HEK293T (cell line): ENCODE data around the gene MAD2L2.

Experiments
- ARNT ChIP-seq: fragments of 450-650 bp; IDR thresholded peaks from 2 replicates; pipeline ENCODE4 v1.6.1; 2017; ENCODE audit warnings: mild to moderate bottlenecking
- FOXK2 ChIP-seq: fragments of 450-650 bp; IDR thresholded peaks from 2 replicates; pipeline ENCODE4 v1.6.1; 2016; ENCODE audit warnings: mild to moderate bottlenecking
- FOXM1 ChIP-seq: fragments of 450-650 bp; IDR thresholded peaks from 2 replicates; pipeline ENCODE4 v1.6.1; 2017; ENCODE audit warnings: mild to moderate bottlenecking, borderline replicate concordance
- HDGF ChIP-seq: fragments of 450-650 bp; IDR thresholded peaks from 2 replicates; pipeline ENCODE4 v1.6.1; 2017; ENCODE audit warnings: antibody characterized with exemption, borderline replicate concordance
- NFRKB ChIP-seq: fragments of 450-650 bp; IDR thresholded peaks from 2 replicates; pipeline ENCODE4 v1.6.1; 2016; ENCODE audit warnings: mild to moderate bottlenecking, moderate library complexity
- SP1 ChIP-seq: fragments of 450-650 bp; IDR thresholded peaks from 2 replicates; pipeline ENCODE4 v1.6.1; 2017
- SUZ12 ChIP-seq: fragments of 450-650 bp; IDR thresholded peaks from 2 replicates; pipeline ENCODE4 v1.6.1; 2016; ENCODE audit warnings: mild to moderate bottlenecking
- TARDBP ChIP-seq: fragments of 450-650 bp; IDR thresholded peaks from 2 replicates; pipeline ENCODE4 v1.6.1; 2016

DNA sequence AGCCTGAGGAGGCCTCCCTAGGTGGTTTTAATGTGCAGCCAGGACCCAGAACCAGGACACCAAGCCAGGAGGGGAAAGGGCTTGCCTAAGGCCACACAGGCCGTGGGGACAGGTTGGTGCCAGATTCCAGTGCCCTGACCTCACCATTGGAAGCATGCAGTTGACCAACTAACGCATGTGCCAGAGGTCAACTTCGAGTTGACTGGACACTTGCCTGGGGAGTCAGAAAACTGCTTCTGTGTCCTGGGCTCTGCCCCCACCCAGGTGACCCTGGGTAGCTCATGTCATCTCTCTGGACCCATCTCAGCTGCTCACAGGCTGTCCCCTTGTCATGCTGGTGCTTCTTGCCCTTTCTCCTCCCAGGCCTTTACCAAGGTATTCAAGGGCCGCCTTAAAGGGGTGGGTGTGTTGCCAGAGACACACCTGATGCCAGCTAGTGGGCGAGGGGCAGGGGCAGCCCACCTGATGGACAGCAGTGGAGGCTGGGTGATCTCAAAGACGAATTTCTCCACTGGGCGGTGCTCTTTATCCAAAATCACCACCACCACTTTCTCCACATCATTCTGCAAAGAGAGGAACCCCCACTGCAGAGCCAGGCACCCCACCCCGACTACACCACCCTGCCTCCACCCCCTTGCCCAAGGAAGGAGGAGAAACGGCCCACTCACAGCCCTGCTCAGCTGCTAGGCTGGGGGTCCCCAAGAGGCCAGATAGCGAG, 4.4 kb downstream of the MAD2L2 start:
- TF ChIP-seq TARDBP (no peak), NFRKB (no peak), SUZ12 (no peak), SP1 (no peak), FOXM1 (no peak), ARNT (no peak), FOXK2 (no peak), HDGF (no peak)
